Measurements from ENCODE around the gene NCOA7. TPM values are rescaled to one million over a fixed set of nuclear protein-coding genes. Genes with fewer than 3 reads are reported as not detected.
A peak's percentile ranks its signal among the peaks of the same experiment; 100 is the strongest.

The NCOA7 gene
- total RNA-seq, 6 experiments from 2014 or later = 27.1 to 29.3 (median 28.6) TPM

DNA sequence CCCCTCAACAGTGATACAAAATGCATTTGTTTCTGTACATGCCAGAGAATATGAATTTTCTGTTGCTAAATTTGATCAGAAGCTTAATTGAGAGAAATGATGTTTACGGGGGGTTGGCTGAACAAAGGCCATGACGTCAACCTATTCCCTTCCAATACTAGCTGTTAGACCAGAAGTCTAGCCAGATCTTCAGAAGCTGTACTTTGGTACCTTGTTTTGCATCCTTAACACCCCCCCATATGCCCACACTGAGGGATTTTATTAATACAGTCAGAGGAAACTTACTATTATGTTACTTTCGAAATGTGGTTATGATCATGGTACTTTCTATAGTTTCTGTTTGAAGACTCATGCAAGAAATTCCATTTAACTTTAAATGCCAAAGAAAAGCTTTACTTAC lies 3.1 kb downstream of the NCOA7 start:
- TF ChIP-seq, protein P1, sequence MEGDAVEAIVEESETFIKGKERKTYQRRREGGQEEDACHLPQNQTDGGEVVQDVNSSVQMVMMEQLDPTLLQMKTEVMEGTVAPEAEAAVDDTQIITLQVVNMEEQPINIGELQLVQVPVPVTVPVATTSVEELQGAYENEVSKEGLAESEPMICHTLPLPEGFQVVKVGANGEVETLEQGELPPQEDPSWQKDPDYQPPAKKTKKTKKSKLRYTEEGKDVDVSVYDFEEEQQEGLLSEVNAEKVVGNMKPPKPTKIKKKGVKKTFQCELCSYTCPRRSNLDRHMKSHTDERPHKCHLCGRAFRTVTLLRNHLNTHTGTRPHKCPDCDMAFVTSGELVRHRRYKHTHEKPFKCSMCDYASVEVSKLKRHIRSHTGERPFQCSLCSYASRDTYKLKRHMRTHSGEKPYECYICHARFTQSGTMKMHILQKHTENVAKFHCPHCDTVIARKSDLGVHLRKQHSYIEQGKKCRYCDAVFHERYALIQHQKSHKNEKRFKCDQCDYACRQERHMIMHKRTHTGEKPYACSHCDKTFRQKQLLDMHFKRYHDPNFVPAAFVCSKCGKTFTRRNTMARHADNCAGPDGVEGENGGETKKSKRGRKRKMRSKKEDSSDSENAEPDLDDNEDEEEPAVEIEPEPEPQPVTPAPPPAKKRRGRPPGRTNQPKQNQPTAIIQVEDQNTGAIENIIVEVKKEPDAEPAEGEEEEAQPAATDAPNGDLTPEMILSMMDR (IDR thresholded peaks at IDR 0.05) = no peak
- DNase-seq = no peak
- no peaks in the 10 kb centered on the region; the same call in 1 of the 2 replicates for H3K27me3 Mint-ChIP-seq (ENCODE audit: insufficient read depth)
- peaks cover 69% of the 10 kb centered on the region for H3K4me1 Mint-ChIP-seq (ENCODE audit: low read depth)
- H3K9me3 Mint-ChIP-seq = no peaks in the 10 kb centered on the region
- no peaks in the 10 kb centered on the region for H3K36me3 Mint-ChIP-seq (ENCODE audit: low read depth)
- peak overlapping the region; percentile 43 for H3K4me3 Mint-ChIP-seq
- peak overlapping the region; percentile 39; the same call in 1 of the 2 replicates for H3K27ac Mint-ChIP-seq

DNA sequence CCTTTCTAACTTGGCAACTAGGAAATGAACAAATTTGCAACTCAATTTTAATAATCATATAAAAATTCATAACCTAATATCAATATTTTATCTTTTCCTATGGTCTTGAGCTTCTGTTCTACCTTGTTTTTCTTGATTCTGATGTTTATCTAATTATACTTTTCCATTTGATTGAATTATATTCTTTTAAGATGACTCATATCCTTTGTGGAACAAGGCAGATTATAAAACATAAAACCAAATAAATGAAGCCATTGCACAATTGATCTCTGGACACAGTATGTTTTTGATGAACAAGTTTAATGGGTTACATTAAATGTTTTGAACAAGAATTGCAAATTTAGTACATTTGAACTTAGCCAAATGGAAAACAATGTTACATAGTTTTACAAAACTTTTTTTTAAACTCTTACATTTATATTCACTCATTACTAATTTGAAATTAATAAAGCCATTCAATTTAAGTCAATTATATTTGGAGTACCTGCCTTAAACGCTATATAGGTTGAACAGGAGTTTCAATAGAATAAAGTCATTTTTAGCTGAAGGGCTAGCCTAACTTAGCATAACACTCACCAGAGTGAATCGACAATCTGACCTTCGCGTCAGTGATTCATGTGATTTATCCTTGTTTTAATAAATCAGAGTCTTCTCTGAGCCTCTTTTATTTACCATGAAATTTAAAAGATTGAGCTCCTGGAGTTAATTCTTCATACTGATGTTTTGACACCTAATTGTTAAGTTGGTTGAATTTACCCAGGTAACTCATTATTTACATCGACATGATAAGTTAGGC lies 3.8 kb downstream of the NCOA7 start:
- TF ChIP-seq, protein P1 (IDR thresholded peaks at IDR 0.05) = no peak
- DNase-seq = no peak
- Mint-ChIP-seq H3K27ac (no peak overlapping the region; the same call in 1 of the 2 replicates), H3K27me3 (ENCODE audit: insufficient read depth) (no peaks in the 10 kb centered on the region; the same call in 1 of the 2 replicates), H3K4me3 (no peak overlapping the region), H3K36me3 (ENCODE audit: low read depth) (no peaks in the 10 kb centered on the region), H3K4me1 (ENCODE audit: low read depth) (peaks cover 69% of the 10 kb centered on the region), H3K9me3 (no peaks in the 10 kb centered on the region)

DNA sequence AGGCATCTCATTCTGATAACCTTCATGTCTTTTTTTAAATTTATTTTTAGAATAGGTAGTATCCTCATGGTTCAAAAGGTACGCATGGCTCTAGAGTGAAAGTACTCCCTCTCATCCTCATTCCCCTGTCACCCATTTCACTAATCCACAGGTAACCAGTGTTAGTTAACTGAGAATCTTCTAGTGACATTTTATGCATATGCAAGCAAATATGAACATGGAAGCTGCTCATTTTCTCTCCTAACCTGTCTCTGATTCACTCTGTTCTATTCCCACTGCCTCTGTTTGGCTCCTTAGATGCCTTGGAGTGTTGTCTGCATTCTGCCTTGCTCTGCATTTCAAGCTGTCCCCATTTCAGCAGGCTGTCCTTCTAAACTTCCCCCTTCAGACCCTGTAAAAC lies 4.5 kb downstream of the NCOA7 start:
- DNase-seq = no peak
- Mint-ChIP-seq H3K27me3 (ENCODE audit: insufficient read depth) (no peaks in the 10 kb centered on the region; the same call in 1 of the 2 replicates), H3K4me1 (ENCODE audit: low read depth) (peaks cover 70% of the 10 kb centered on the region), H3K36me3 (ENCODE audit: low read depth) (no peaks in the 10 kb centered on the region), H3K9me3 (no peaks in the 10 kb centered on the region), H3K4me3 (no peak overlapping the region), H3K27ac (no peak overlapping the region)
- TF ChIP-seq, protein P1 (IDR thresholded peaks at IDR 0.05) = no peak

DNA sequence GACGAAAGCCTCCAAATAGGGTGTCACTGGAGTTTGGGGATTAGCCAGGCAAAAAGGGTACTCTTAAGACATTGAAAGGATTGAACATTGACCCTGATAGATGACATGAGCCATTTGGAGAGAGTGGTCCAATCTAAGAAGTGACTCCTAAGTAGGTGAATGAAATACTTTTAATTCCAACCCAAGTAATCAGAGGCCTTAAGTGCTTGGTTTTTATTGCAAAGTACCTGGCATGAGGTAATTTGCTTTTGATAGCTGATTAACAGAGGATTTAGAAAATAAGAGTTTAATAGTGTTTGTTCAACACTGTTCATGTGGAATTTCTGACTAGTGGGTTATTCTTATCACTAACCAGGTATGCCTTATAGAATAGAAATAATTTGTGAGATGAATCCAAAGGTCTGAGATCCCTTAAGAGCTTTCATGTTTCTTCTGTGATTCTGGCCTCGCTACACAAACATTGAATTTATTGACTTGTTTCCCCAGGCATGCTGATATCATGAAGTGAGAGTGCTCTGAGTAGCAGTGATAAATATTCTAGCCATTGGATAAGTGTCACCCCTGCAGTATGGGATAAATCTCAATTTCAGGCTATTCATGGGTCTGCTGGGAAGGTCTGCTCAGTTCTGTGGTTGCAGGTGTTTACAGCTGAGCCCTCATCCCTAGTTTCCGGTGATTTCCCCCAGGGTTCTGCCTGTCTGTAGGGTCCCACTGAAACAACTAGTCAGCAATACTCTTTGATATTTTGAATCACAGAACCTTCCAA lies 6.5 kb downstream of the NCOA7 start:
- Mint-ChIP-seq H3K4me3 (no peak overlapping the region), H3K27me3 (ENCODE audit: insufficient read depth) (no peaks in the 10 kb centered on the region), H3K4me1 (ENCODE audit: low read depth) (peaks cover 66% of the 10 kb centered on the region), H3K9me3 (no peaks in the 10 kb centered on the region), H3K27ac (no peak overlapping the region), H3K36me3 (ENCODE audit: low read depth) (no peaks in the 10 kb centered on the region)
- TF ChIP-seq, protein P1 (IDR thresholded peaks at IDR 0.05) = no peak
- no peak for DNase-seq

DNA sequence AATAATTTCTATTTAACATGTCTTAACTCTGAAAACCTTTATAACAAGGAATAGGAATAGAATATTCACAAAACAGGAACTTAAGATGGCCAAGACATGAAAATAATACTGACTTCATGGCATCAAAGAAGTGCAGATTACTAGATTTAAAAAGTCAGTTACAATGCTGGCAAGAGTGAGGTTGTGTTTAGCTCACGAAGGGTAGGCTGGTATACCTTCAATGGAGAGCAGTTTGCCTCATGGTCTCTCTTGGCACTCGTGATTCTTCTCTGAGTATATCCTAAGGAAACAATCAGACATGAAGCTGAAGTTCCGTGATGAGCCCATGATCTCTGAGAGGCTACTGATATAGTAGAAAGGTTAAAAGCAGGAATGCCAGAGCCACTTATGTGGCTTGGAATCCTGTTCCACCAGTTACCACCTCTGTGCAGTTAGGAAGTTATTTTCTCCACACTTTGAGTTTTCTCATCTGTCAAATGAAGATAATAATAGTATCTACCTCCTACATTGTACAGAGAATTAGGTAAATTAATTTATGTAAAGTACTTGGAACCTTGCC lies 7.2 kb downstream of the NCOA7 start:
- Mint-ChIP-seq H3K4me3 (no peak overlapping the region), H3K27ac (no peak overlapping the region), H3K36me3 (ENCODE audit: low read depth) (peaks cover 2% of the 10 kb centered on the region; the same call in 1 of the 2 replicates), H3K4me1 (ENCODE audit: low read depth) (peaks cover 64% of the 10 kb centered on the region), H3K27me3 (ENCODE audit: insufficient read depth) (no peaks in the 10 kb centered on the region), H3K9me3 (no peaks in the 10 kb centered on the region)
- no peak for DNase-seq
- TF ChIP-seq, protein P1 (IDR thresholded peaks at IDR 0.05) = no peak

Measured in HFFc6 (cell line).